ENCODE measurements around the gene TMEM201.
A peak's percentile ranks its signal among the peaks of the same experiment; 100 is the strongest.

The TMEM201 gene

GRCh38 chr1:9580942-9581341 is 7.8 kb upstream of the TMEM201 start:
- no peak for DNase-seq

- DNase-seq, result no peak
These were observed 2.5 kb upstream of the TMEM201 start for GRCh38 chr1:9586147-9586766.

DNA sequence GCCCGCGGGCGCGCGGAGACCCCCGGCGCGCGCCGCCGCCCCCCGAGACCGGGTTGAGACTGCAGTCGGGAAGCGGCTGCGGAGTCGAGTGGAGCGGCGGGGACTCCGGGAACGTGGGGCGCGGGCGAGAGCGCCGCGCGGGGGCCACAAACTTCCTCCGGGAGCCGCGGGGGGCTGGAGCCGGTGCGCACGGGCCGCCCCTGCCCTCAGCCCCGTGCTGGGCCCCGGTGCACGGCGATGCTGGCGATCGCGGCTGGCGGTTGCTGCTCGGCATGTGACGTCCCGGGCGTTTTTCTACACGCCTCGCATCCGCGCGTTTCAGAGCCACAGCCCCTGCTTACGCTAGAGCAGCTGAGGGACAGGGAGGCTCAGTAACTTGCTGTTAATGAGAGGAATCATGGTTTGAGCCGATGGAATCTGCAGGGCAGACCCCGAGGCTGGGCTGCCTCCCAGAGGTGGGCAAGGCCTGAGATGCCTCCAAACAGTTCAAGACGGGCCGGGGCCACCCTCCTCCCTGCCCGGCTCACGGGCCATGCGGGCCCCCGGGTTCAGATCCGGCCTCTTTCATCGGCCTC is 520 bp downstream of the TMEM201 start:
- no peak for DNase-seq

GRCh38 chr1:9589719-9590157 is 1.0 kb downstream of the TMEM201 start:
- DNase-seq, result no peak

GRCh38 chr1:9590201-9590600 is 1.5 kb downstream of the TMEM201 start:
- DNase-seq, result no peak

- DNase-seq, result no peak
These were observed 2.4 kb downstream of the TMEM201 start for GRCh38 chr1:9590945-9591668.

GRCh38 chr1:9591669-9592509 is 3.2 kb downstream of the TMEM201 start:
- DNase-seq, result peak; percentile 73

DNA sequence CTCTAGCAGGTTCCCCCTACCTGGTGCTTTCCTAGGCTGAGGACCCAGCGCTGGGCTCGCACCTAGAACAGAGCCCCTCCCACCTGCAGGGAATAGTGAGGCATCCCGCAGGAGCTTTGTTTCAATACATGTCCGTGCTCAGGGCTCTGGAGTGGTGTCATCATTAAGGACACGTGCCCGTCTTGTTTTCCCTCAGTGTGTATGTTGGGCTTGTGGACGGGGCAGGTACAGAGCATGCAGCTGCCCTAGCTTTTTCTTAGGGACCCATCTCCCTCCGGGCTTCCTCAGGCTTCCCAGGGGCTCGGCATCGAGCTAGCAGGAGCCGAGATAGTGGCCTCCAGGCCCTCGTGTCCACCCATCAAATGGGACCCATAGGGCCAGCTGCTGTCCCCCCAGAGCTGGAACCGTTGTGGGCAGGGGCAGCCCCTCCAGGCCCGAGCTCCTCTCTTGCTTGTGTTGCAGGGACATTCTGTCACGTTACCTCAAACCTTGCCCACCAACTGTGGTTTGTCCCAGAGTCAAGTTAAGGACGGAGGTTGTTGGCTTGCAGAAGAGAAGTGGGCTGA is 3.9 kb downstream of the TMEM201 start:
- no peak for DNase-seq

DNA sequence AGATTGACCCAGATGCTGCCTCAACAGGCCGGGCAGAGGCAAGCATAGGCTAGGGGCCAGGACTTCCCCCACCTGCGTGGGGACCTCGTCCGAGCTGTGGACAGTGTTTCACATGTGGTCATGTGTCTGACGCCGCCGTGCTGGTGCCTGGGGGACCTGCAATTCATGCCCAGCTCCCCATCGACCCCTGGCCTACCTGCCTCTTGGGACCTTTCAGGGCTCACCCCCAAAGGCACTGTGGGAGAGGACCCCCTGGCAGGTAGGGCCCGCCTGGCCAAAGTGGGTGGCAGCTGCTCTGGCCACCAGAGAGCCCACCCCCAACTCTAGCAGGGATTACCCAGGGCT is 4.4 kb downstream of the TMEM201 start:
- DNase-seq, result no peak

- DNase-seq, result peak; percentile 73
These were observed 5.1 kb downstream of the TMEM201 start for GRCh38 chr1:9593492-9594465.

- no peak for DNase-seq
These were observed 5.9 kb downstream of the TMEM201 start for GRCh38 chr1:9594471-9595155.

DNA sequence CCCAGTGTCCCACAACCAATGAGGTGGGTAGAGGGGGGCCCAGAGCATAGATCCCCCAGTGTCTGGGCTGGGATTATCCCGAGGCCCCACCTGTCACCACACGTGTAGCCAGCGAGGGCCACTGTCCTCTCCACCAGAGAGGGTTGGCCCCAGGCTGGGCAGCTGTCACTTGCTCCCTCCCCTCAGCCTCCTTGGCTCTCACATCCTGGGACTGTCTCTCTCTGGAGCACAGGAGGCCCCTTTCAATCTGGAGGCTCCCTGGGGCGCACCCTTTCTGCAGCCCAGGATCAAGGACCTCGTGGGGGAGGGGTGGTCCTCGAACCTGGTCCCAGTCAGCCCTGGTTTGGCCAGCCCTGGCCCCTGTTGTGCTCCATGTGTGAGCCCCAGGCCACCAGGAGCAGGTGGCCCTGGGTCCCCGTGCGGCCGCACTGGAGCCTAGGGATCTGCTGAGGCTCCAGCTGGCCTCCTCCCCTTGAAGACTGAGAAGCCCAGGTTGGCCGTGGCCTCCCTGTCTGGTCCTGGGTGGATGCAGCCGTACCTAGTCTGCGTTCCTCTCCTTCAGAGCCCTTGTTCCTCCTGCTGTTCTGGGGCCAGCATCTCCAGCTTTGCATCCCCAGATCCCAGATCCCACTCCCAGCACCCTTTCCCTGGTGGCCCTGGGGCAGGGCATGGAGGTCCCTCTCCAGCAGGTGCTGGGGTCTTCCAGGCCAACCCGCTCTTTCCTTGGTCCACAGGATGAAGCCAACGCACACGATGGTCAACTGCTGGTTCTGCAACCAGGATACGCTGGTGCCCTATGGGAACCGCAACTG is 6.7 kb downstream of the TMEM201 start:
- DNase-seq, result no peak

- no peak for DNase-seq
These were observed 7.2 kb downstream of the TMEM201 start for GRCh38 chr1:9595968-9596340.

DNA sequence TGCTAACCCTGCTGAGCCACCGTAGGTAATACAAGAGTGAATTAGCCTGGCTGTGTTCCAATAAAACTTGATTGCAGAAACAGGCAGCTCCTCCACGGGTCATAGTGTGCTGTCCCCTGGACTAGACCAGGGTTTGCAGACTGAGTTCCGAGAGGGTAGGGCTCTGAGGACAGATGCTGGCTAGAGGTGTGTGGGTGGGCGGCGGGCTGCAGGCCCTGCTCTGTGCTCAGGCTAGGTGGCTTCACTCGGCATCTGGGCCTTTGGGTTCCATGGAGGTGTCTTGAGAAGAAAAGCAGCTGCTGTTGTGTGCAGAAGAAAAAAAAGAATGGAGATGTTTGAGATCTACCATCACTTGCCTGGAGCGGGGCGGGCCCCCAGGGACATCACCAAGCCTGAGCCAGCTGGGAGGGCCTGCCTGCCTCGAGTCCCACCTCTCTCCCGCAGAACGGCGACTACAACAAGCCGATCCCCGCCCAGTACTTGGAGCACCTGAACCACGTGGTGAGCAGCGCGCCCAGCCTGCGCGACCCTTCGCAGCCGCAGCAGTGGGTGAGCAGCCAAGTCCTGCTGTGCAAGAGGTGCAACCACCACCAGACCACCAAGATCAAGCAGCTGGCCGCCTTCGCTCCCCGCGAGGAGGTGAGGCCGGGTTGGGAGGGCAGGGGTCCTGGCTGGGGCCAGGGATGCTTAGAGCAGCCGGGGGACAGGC is 7.9 kb downstream of the TMEM201 start:
- DNase-seq, result no peak

DNA sequence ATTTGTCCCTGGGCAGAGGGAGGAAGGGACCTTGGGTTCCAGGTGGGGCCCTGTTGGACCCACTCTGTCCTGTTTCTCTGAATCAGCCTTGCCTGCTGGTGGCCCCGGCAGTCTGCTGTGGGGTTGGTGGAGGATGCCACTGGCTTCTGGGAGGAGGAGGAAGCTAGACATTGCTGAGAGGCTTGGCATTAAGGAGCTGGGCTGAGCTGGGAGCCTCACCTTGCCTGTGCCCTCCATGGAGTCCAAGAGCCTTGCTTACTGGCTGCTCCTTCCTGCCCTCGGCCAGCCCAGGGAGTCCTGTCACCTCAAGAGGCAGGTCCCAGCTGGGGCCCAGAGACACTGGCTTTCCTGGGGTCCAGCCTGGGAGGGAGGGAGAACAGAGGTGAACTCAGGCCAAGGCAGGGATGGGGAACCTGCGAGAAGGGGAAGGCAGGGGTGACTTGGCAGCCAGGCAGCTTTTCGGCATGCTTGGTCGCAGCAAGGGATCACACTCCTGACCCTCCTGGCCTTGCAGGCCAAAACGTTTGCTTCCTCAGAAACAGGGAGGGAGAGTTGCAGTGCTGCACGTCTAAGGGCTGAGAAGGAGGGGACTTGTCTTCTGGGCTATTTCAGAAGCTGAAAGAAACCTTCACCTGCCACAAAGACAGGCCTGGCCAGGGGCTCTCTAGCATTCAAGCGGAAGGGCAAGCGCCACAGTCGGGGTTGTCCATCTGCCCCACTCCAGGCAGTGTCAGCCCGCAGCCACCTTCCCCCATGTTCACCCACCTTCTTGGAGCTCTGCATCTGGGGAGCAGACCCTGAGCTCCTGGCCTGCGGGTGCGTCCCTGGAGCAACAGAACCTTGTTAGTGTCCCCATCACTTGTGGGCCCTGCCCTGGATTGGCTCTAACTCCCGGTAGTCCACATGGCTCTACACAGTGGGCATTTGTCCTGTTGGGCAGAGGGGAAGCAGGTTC is 8.9 kb downstream of the TMEM201 start:
- no peak for DNase-seq

- no peak for DNase-seq
These were observed 9.6 kb downstream of the TMEM201 start for GRCh38 chr1:9598316-9598700.

GRCh38 chr1:9599741-9600140 is 11.0 kb downstream of the TMEM201 start:
- no peak for DNase-seq

All from NCI-H1694 (cell line).